GM19239 (cell line): ENCODE measurements around the gene UBAP2L.

ENCODE experiments used
- DNase-seq: peaks from one replicate; pipeline ENCODE4 v3.0.0; 2011; ENCODE audit warnings: low spot score; ENCODE audit not compliant: insufficient read length
- FAIRE-seq: peaks from 2 replicates; lab custom pipeline; 2011; peaks lifted over from hg19 to GRCh38; lab: Jason Lieb, UNC

Gene UBAP2L, protein sequence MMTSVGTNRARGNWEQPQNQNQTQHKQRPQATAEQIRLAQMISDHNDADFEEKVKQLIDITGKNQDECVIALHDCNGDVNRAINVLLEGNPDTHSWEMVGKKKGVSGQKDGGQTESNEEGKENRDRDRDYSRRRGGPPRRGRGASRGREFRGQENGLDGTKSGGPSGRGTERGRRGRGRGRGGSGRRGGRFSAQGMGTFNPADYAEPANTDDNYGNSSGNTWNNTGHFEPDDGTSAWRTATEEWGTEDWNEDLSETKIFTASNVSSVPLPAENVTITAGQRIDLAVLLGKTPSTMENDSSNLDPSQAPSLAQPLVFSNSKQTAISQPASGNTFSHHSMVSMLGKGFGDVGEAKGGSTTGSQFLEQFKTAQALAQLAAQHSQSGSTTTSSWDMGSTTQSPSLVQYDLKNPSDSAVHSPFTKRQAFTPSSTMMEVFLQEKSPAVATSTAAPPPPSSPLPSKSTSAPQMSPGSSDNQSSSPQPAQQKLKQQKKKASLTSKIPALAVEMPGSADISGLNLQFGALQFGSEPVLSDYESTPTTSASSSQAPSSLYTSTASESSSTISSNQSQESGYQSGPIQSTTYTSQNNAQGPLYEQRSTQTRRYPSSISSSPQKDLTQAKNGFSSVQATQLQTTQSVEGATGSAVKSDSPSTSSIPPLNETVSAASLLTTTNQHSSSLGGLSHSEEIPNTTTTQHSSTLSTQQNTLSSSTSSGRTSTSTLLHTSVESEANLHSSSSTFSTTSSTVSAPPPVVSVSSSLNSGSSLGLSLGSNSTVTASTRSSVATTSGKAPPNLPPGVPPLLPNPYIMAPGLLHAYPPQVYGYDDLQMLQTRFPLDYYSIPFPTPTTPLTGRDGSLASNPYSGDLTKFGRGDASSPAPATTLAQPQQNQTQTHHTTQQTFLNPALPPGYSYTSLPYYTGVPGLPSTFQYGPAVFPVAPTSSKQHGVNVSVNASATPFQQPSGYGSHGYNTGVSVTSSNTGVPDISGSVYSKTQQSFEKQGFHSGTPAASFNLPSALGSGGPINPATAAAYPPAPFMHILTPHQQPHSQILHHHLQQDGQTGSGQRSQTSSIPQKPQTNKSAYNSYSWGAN

DNA sequence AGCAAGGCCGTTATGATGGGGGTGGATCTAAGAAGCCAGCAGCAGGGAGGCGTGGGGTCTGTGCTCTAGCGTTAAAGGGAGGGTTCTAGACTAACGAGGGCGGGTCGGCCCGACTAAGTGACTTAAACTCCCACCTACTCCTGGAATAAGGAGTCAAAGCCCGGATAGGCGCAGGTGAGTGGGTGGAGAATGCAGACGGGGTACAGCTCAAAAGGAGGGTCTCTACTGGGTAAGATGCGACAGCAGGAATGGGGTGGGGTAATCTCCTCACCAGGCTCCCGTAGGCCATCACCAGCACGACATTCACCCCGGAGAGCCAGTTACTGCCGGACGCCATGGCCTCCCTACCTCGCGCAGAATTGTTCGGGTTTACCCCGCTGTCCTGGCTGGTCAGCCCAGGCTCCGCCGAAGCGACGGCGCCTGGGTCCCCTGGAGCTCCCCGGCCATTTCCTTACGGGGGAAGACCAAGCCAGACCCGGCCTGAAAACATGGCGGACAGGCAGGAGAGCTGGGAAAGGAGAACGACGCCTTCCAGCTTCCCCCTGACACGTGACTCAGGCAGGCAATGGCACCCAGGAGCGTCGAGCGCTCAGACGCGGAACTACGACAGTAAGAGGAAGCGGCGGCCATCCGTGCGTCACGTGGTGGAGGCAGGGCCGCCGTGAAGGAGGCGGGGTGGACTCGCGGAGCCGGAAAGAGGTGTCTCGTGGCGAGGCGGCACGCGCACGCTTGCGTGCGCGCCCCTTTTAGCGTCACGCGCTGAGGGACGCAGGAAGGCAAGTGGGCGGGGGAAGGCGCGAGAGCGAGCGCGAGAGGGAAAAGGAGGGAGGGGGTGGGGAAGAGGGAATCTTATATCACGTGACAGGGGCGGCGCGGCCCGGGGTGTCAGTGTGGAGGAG, at the start of gene UBAP2L:
Gene UBAP2L (plus strand): TSS at position 885 of the 899 bp plus-strand sequence. CDS start 4,169 bp downstream, outside the sequence.
- DNase-seq (peak; percentile 82), FAIRE-seq (peak; percentile 94)

DNA sequence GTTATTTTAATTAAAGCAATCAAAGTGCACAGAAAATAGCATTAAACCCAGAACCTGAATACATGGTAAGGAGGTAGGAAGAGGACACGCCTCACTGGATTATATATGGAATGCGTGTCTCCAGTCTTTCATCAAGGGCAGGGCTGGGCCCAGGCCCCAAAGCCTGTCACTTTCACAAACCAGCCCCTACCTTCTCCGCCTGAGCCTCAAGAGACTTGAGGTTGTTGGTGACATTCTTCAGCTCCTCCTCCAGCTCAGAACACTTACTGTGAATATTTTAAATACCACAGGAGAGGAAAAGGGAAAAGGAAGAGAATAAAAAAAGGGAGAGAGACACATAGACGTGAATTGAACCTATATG, 49.6 kb upstream of the UBAP2L start:
- DNase-seq (no peak), FAIRE-seq (no peak)

DNA sequence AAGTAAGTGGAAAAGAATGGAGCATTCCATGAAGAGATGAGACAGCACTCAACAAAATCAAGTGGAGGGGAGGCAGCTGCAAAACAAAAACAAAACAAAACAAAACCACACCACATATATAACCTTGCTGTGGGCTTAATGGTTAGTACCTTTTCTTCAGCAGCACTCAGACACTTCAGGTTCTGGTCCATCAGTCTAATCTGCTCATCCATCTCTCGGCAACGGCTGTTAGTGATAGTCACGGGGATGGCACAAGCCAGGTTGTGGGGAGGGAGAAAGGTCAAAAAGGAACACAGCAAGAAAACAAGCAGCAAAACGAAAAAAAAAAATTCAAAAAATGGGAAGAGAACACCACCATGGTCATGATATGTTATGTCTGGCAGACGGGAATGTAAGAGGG, 48.9 kb upstream of the UBAP2L start:
- FAIRE-seq (no peak), DNase-seq (no peak)

DNA sequence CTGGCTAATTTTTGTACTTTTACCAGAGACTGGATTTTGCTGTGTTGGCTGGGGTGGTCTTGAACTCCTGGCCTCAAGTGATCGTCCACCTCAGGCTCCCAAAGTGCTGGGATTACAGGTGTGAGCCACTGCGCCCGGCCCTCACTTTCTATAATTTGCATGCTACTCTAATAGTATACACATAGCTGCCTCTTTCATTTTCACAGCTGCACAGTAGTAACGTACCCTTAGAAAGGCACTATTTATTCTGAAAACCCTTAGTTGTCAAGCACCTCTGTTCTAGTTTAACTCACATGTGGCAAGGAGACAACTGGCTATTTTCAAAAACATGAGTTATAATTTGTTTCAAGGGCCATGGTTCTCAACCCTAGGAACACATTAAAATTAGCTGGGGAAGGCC, 46.1 kb upstream of the UBAP2L start:
- no peak for FAIRE-seq
- no peak for DNase-seq

DNA sequence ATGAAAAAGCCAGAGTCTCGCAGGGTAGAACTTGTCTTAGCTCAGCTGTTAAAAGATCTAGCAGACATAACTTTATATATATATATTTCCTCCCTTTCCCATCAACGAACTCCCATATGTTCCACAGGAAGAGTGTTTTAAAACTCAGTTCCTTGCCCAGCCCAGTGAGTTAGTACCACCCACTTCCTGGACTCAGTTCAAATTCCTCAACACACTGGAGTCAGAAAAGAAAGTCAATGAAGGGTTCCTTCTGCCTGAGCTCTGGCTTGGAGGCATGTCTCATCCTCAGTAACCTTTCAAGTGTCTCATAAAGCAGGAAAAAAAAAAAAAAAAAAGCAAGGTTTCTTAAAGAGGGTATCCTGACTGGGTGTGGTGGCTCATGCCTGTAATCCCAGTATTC, 44.4 kb upstream of the UBAP2L start:
- FAIRE-seq (no peak), DNase-seq (no peak)

DNA sequence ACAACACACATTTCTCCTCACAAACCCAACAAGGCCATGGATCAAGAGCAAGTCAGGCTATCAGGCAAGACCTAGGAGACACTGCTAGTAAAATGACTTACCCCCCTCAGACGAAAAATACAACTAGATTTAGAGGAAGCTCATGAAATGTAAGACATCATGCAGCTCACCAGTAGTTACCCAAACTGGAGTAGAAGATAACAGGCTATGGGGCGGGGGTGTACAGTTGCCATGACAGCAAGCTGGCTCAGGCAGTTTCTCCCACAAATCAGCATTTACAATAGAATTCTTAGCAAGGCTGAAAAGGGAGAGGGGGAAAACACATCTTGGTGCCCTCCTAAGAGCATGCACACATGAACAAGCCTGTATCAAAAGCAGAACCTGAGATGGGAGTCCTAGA, 42.7 kb upstream of the UBAP2L start:
- DNase-seq = no peak
- FAIRE-seq = no peak

DNA sequence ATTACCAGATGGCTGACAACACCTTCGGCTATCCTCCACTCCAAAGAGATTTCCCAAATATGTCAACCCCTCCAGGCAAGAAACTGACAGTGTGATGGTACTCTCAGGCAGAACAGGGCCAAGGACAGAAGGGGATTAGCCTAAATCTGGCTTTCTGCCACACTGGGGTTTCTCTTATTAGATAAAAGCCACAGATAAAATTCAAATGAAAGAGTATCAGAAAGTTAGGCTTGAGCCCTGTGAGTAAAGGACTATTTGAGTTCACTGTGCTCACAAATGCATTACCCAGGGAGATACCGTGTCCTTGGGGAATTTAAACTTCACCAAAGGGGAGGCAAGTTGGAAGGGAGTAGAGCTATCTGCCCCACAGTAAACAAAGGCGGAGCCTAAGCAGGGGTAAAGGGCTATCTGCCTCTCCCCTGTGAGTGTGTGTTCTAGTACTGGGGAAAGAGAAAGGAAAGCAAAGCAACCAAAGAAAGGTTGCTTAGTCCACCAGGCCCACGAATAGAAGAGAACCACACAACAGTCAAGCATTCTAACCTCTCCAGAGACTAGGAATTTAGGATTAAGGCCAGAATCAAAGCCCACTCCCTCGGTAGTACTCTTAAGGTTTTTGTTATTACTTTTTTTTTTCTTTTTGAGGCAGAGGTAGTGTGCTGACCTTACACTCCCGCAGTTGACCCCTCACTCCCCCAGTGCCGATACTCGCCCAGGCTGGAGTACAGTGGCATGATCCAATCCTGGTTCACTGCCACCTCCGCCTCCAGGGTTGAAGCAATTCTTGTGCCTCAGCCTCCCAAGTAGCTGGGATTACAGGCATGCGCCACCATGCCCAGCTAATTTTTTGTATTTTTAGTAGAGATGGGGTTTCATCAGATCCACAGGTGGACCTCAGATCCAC, 41.6 kb upstream of the UBAP2L start:
- FAIRE-seq = no peak

DNA sequence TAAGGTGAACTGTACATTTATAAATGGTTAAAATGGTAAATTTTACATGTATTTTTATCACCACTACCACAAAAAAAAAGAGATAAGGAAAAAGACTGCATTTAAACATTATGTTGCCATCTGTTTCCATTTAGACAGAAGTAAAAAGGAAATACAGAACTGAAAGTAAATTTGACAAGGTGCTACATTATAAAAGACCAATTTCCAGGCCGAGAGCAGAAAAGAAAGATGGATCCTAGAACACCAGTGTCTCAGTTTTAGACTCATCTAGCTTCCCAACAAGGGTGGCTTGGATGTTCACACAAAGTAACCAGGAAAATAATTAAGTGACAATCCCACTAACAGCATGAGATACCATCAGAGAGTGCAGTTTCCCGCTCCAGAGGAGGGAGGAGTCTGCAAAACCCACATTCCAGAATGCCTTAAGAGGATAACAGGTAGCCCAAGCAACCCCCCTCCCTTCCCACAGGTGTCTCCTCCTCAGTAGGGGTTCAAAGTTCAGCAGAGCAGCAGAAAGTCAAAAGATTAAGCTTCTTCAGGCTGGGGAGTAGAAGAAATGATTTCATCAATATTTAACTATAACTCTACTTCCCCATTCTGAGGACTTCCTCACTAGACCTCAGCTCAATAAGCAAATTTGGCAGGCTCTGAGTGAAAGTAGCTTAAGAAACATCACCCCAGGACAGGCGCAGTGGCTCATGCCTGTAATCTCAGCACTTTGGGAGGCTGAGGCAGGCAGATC, 40.6 kb upstream of the UBAP2L start:
- DNase-seq = no peak
- no peak for FAIRE-seq

More for the DNA sequence above, 41.6 kb upstream of the UBAP2L start:
- DNase-seq = no peak

DNA sequence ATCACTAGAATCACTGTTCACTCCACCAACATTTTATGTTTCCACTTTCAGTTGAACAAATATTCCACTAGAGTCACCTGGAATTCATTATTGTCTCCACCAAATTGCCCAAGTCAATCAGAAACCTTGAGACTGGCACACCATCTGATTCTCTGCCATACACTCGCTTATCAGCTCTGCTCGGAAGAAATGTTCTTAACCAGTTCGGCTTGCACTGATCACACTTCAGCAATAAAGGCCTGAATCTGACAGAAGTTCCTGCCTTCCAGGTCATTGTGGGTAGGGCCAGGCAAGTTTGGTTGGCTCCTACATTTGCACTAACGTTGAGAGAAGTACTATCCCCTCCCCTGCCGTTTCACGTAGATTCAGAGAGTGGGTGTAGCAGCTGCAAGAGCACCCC, 38.8 kb upstream of the UBAP2L start:
- DNase-seq (no peak), FAIRE-seq (no peak)

DNA sequence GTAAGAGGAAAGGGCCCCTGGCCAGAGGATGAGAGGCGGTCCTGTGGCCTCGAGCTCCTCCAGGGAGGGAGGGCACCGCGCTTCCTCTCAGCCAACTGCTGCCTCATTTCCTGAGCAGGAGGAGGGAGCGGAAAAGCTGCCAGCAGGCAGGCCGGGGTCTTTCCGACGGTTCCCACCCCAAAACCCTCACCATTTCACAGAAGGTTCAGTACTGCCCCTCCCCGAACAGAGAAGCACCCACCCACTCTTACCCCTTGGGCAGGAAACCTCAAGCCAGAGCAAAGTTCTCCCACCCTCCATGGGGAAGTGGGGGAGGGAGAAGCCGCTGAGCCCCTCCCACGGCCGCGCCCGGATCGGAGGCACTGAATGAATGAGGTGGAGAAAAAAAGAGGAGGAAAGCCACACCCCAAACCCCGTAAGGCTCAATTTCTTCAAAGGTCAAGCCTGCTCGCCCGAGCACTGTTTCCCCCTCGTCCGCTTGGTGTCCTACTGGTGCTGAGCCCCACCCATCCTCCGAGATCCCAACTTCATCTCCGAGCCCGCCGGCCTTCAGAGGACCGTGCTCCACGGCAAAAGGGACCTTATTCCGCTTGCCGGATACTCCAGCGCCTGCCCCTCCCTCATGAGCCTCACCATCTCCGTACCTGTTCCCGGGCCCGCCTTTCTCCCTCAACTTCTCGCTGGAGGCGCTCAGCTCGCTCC, 38.3 kb upstream of the UBAP2L start:
- DNase-seq (no peak), FAIRE-seq (peak; percentile 75)

DNA sequence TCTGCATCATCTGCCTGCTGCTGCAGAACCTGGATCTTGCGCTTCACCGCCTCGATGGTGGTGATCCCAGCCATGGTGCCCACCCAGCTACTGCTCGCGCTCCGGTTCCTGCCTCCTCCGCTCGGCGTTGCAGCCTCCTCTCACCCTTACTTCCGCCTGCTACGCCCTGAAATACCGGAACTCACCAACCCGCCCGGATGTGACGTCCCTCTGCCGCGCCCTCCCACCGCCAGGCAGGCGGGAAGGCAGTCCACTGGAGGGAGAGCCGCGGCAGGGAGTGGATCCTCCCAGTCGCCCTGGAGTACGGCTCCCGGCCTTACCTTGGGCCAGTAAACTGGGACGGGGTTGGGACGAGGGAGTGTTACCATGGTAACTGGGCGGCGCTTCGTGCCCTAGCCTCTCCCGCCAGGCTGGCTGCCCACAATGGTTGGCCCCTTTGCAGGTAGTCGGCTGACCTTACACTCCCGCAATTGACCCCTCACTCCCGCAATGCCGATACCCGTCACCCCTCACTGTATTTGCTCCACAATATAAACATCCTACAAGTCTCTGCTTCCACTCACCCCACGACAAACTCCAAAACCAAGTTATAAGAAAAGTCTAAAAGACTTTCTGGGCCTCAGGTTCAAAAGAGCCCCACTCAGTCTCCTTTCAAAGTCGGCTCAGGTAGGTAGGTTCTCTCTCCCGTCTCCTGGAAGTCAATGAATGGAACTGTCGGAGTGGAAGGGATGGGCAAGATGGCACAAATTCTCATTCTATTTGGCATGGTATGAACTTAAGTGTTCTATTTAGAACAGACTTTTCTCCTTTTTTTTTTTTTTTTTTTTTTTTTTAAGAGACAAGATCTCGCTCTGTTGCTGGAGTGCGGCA, 37.5 kb upstream of the UBAP2L start:
- FAIRE-seq = peak; percentile 74
- DNase-seq = peak; percentile 92

DNA sequence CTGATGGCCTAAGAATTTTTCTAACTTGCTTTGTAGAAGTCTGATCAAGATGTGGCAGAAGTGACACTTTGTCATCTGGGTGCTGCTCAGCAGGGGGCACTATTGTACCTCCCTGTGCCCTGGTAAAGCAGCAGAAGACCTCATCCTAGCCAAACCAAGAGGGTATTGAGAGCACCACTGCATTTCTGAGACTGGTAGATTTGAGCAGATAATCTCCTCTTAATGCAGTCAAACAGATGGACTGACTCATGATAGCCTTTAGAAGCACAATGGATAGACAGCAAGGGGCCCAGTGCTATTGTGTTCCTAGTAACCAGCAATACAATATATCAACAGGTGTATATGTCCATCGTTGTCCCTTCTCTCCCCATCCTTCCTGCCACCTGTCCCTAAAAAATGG, 34.6 kb upstream of the UBAP2L start:
- DNase-seq (no peak), FAIRE-seq (no peak)

DNA sequence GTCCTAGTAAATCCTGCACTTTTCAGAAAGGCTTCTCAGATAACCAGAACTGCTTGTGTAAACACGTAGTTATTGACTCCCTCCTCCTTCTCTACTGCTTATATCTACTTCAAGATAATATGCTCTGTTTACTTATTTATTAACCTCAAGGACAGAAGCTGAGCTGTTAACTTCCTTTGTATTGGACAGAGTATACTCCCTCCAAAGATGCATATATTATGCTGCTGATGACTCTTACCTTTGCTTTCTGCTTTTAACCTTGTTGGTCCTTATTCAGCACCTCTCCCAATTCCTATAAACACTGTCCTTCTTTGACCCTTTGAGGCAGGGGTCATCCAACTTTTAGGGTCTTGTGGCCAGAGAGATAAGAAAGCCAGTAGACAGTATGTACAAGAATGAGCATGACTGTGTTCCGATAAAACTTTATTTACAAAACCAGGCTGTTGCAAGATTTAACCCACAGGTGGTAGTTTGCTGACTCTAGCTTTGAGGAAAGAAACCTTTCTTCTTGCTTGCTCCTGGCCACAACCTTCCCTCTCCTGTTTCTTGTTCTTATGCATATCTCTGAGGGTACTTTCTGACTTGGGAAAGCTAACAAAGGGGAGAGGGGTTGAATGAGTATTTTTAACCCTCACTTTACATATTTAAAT, 33.8 kb upstream of the UBAP2L start:
- FAIRE-seq (no peak), DNase-seq (no peak)

DNA sequence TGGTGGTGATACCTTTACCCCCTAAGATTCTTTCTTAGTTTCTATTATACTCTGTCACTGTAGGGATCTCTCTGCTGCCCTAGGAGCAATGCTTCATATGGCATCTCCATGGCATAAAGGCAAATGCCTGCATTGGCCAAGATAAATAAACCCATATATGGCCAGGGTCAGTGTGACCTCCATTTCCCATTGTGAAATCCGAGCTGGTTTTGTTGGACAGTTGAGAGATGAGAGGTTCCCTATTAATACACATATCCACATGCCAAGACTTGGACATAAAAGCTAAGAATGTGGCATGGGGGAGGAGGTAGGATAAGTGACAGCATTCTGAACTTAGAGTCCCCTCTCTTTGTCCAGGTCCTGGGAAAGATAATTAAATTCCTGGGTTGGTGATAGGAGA, 30.2 kb upstream of the UBAP2L start:
- FAIRE-seq (no peak), DNase-seq (no peak)

DNA sequence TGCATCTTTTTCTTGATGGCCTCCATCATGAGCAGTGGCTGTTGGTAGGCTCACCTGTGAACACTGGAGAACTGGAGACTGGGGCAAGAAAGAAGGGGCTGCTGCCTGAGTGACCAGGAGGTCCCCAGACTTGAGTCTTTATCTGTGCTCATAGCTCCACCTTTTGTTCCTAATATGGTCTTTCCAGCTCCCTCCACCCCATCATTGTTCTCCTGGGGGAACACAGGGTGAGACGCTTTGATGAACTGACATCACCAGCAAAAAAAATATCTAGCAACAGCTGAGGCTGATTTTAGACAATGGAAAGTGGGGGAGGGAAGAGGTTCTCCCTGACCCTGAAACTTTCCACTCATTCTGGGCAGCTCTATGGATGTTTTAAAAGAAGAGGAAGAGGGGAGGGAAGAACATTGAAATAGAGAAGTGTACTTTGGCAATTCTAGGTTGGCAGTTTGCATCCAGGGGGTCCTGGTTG, 28.7 kb upstream of the UBAP2L start, which contains the start of gene TPM3:
Gene TPM3 (minus strand): TSS at position 111 of the 472 bp plus-strand sequence. CDS start 82 bp downstream, at position 29.
- no peak for FAIRE-seq
- DNase-seq = no peak

DNA sequence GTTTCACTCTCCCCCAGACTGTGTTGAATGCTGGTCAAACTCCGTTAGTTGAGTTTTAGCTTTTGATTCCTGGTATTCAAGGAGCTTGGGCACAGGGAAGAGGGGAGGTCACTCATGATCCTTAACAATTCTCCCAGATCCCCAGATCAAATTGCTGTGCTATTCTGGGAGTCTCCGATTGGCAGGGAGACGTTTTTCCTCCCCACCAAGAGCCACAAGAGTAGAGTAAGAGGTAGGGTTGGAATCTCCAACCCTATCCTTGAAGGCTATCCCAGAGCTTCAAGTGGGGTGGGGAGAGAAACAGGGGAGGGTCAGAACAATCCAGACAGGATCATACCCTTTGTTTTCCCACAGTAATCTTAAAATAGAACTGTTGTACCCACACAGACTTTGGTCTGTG, 28.3 kb upstream of the UBAP2L start:
- FAIRE-seq (no peak), DNase-seq (no peak)
